GM18858 (cell line): ENCODE data around the gene FUT7.
"Not testable (repeated sequence)": the region's sequence is repeated elsewhere in the genome, so short reads cannot be mapped to it uniquely, and the experiment has no call there.

ENCODE experiments used
- ATAC-seq: cut with Tn5 transposase; IDR thresholded peaks from one replicate; pipeline ENCODE4 v1.9.1; 2021; ENCODE audit not compliant: unreplicated experiment

The FUT7 gene

GRCh38 chr9:137066096-137066861 lies 34.4 kb upstream of the FUT7 start:
- ATAC-seq, result no peak

- ATAC-seq, result no peak
Measured at GRCh38 chr9:137065336-137065967, 33.6 kb upstream of the FUT7 start.

GRCh38 chr9:137064880-137065164 lies 32.9 kb upstream of the FUT7 start:
- ATAC-seq, result no peak

GRCh38 chr9:137064027-137064879 lies 32.4 kb upstream of the FUT7 start:
- ATAC-seq, result no peak

- no peak for ATAC-seq
Measured at GRCh38 chr9:137063311-137064026, 31.6 kb upstream of the FUT7 start.

GRCh38 chr9:137062798-137063197 lies 30.9 kb upstream of the FUT7 start:
- ATAC-seq, result not testable (repeated sequence)

GRCh38 chr9:137062384-137062783 lies 30.5 kb upstream of the FUT7 start:
- no peak for ATAC-seq

GRCh38 chr9:137058521-137059234 lies 26.8 kb upstream of the FUT7 start:
- no peak for ATAC-seq

- no peak for ATAC-seq
Measured at GRCh38 chr9:137057545-137057944, 25.7 kb upstream of the FUT7 start.

- ATAC-seq, result no peak
Measured at GRCh38 chr9:137056739-137057415, 25.0 kb upstream of the FUT7 start.

GRCh38 chr9:137055385-137056364 lies 23.8 kb upstream of the FUT7 start:
- no peak for ATAC-seq

- no peak for ATAC-seq
Measured at GRCh38 chr9:137054932-137055384, 23.1 kb upstream of the FUT7 start.

GRCh38 chr9:137053944-137054931 lies 22.4 kb upstream of the FUT7 start, which contains the start of gene ENTPD2:
TSS of gene ENTPD2 (minus strand) at chr9:137054061. CDS start at chr9:137053997, 64 bp downstream.
- no peak for ATAC-seq

- no peak for ATAC-seq
Measured at GRCh38 chr9:137052998-137053943, 21.4 kb upstream of the FUT7 start.

GRCh38 chr9:137052293-137052692 lies 20.4 kb upstream of the FUT7 start:
- no peak for ATAC-seq

- no peak for ATAC-seq
Measured at GRCh38 chr9:137051145-137051724, 19.3 kb upstream of the FUT7 start.
